GF-D8 (cell line): ENCODE measurements around the gene PTPRQ.

Experiments used
- DNase-seq: peaks from one replicate; lab custom pipeline; 2025; lab: John Stamatoyannopoulos, UW

Gene PTPRQ

GRCh38 chr12:80702889-80703805 lies 259.1 kb downstream of the PTPRQ start:
- DNase-seq: no peak

- DNase-seq: no peak
Observed at GRCh38 chr12:80704420-80704819, 260.4 kb downstream of the PTPRQ start.

GRCh38 chr12:80707126-80707829 lies 263.2 kb downstream of the PTPRQ start, which contains the start of gene MYF6:
MYF6 (plus strand) TSS chr12:80707634; CDS start chr12:80707720, 86 bp downstream.
- no peak for DNase-seq

GRCh38 chr12:80707830-80708258 lies 263.8 kb downstream of the PTPRQ start:
- no peak for DNase-seq

GRCh38 chr12:80708259-80708974 lies 264.4 kb downstream of the PTPRQ start:
- no peak for DNase-seq

GRCh38 chr12:80708975-80709328 lies 264.9 kb downstream of the PTPRQ start:
- no peak for DNase-seq

- DNase-seq: no peak
Observed at GRCh38 chr12:80709811-80710726, 266.0 kb downstream of the PTPRQ start.

GRCh38 chr12:80710727-80711449 lies 266.9 kb downstream of the PTPRQ start:
- no peak for DNase-seq

GRCh38 chr12:80711866-80712265 lies 267.8 kb downstream of the PTPRQ start:
- no peak for DNase-seq

GRCh38 chr12:80712866-80713265 lies 268.8 kb downstream of the PTPRQ start:
- DNase-seq: no peak

- DNase-seq: no peak
Observed at GRCh38 chr12:80713419-80713818, 269.4 kb downstream of the PTPRQ start.

- DNase-seq: no peak
Observed at GRCh38 chr12:80714055-80714454, 270.0 kb downstream of the PTPRQ start.

GRCh38 chr12:80714846-80715245 lies 270.8 kb downstream of the PTPRQ start:
- DNase-seq: no peak

GRCh38 chr12:80715713-80716249 lies 271.7 kb downstream of the PTPRQ start:
- no peak for DNase-seq

GRCh38 chr12:80716696-80717469 lies 272.8 kb downstream of the PTPRQ start, which contains the start of gene MYF5:
MYF5 (plus strand) TSS chr12:80716912; CDS start chr12:80717064, 152 bp downstream.
- DNase-seq: no peak

- no peak for DNase-seq
Observed at GRCh38 chr12:80717856-80718255, 273.8 kb downstream of the PTPRQ start.

- no peak for DNase-seq
Observed at GRCh38 chr12:80720516-80720915, 276.5 kb downstream of the PTPRQ start.

GRCh38 chr12:80721326-80721725 lies 277.3 kb downstream of the PTPRQ start:
- DNase-seq: no peak
